Measurements from ENCODE around the gene KDM2B. TPM values are rescaled to one million over a fixed set of nuclear protein-coding genes. Genes with fewer than 3 reads are reported as not detected.

Gene KDM2B
- total RNA-seq, 1 experiment from 2014 or later = 15.5 TPM

GRCh38 chr12:121483949-121484348 is 96.9 kb downstream of the KDM2B start:
- no peaks in the 10 kb centered on the region for H3K4me1 Mint-ChIP-seq (ENCODE audit: insufficient read depth, unreplicated experiment)
- no peak for TF ChIP-seq CTCF (IDR thresholded peaks at IDR 0.05; ENCODE audit: unreplicated experiment)
- H3K27ac Mint-ChIP-seq (ENCODE audit: low read depth, unreplicated experiment) = no peak overlapping the region
- no peak overlapping the region for H3K4me3 Mint-ChIP-seq (ENCODE audit: unreplicated experiment)
- no peak for DNase-seq (ENCODE audit: unreplicated experiment)
- no TSS peak for BruUV-seq (replicated peaks)
- no peaks in the 10 kb centered on the region for H3K9me3 Mint-ChIP-seq (ENCODE audit: unreplicated experiment)
- no peaks in the 10 kb centered on the region for H3K27me3 Mint-ChIP-seq (ENCODE audit: insufficient read depth, unreplicated experiment)
- CTCF ChIA-PET = interaction anchor here (0.6 to 1.0 kb wide), 4 partner anchors 10 to 199 kb away, joined by 3 to 4 read pairs (median 3); no protein-coding TSS in a partner anchor
- no peaks in the 10 kb centered on the region for H3K36me3 Mint-ChIP-seq (ENCODE audit: insufficient read depth, unreplicated experiment)
- intact Hi-C loops (cut with micrococcal nuclease) = no loop called here
- POLR2A ChIA-PET = no interaction called here

- no TSS peak for BruUV-seq (replicated peaks)
- POLR2A ChIA-PET = interaction anchor here (1.4 kb wide), 1 partner anchor 25 kb away, joined by 3 read pairs; no protein-coding TSS in a partner anchor
- intact Hi-C loops (cut with micrococcal nuclease) = no loop called here
- DNase-seq (ENCODE audit: unreplicated experiment) = no peak
- Mint-ChIP-seq H3K9me3 (ENCODE audit: unreplicated experiment) (no peaks in the 10 kb centered on the region), H3K27ac (ENCODE audit: low read depth, unreplicated experiment) (no peak overlapping the region), H3K4me1 (ENCODE audit: insufficient read depth, unreplicated experiment) (no peaks in the 10 kb centered on the region), H3K27me3 (ENCODE audit: insufficient read depth, unreplicated experiment) (no peaks in the 10 kb centered on the region), H3K36me3 (ENCODE audit: insufficient read depth, unreplicated experiment) (peaks cover 6% of the 10 kb centered on the region), H3K4me3 (ENCODE audit: unreplicated experiment) (no peak overlapping the region)
- TF ChIP-seq CTCF (IDR thresholded peaks at IDR 0.05; ENCODE audit: unreplicated experiment) = no peak
- CTCF ChIA-PET = interaction anchor here (0.6 to 4.3 kb wide), 4 partner anchors 18 to 894 kb away, joined by 3 to 23 read pairs (median 9); no protein-coding TSS in a partner anchor
Measured at GRCh38 chr12:121476477-121476876, 104.3 kb downstream of the KDM2B start.

DNA sequence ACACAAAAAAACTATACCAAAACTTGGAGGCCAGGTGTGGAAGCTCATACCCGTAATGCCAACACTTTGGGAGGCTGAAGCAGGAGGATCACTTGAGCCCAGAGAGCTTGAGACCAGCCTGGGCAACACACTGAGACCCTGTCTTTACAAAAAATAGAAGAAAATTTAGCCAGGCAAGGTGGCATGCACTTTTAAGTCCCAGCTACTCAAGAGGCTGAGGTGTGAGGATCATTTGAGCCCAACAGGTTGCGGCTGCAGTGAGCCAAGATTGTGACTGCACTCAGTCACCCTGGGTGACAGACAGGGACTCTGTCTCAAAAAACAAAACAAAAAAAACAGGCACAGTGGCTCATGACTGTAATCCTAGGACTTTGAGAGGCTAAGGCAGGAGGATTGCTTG is 105.5 kb downstream of the KDM2B start:
- no peak for DNase-seq (ENCODE audit: unreplicated experiment)
- Mint-ChIP-seq H3K36me3 (ENCODE audit: insufficient read depth, unreplicated experiment) (peaks cover 6% of the 10 kb centered on the region), H3K27ac (ENCODE audit: low read depth, unreplicated experiment) (no peak overlapping the region), H3K4me1 (ENCODE audit: insufficient read depth, unreplicated experiment) (no peaks in the 10 kb centered on the region), H3K9me3 (ENCODE audit: unreplicated experiment) (no peaks in the 10 kb centered on the region), H3K4me3 (ENCODE audit: unreplicated experiment) (no peak overlapping the region), H3K27me3 (ENCODE audit: insufficient read depth, unreplicated experiment) (no peaks in the 10 kb centered on the region)
- no TSS peak for BruUV-seq (replicated peaks)
- CTCF ChIA-PET = interaction anchor here (0.6 kb wide), 2 partner anchors 46 to 101 kb away, joined by 3 read pairs; no protein-coding TSS in a partner anchor
- TF ChIP-seq CTCF (IDR thresholded peaks at IDR 0.05; ENCODE audit: unreplicated experiment) = no peak
- intact Hi-C loops (cut with micrococcal nuclease) = no loop called here
- POLR2A ChIA-PET = no interaction called here

DNA sequence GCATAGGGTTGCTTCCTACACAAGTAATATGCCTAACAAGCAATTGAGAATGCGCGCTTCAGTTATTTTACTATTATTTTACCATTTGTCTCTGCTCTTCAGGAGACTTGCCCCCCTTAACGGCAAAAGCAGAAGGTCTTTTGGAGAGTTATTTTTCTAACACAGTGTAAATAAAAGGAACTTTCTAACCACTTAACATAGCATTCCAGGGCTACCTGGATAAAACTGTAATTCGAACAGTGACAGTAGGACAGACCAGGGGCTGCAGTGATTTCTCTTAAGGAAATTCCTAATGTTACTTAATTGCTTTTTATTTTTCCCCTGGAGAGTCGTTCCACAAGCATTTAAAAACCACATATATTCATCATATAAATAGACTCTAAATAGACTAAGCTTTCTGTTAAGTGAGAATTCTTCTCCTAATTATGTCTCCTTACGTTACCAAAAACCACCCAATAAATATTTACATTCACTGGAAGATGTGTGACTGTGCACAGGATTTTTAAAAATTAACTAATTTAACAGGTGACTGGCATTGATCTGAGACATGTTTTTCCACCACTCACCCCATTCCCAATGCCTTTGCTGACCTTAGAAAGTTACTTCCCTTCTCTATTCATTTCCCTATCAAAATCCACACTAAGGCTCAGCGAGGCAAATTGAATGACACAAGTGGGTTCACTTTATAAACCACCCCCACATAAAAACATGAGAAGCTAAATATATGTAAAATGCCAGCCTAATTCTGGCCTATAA is 108.5 kb downstream of the KDM2B start:
- no peak overlapping the region for H3K4me3 Mint-ChIP-seq (ENCODE audit: unreplicated experiment)
- POLR2A ChIA-PET = no interaction called here
- DNase-seq (ENCODE audit: unreplicated experiment) = no peak

More for the DNA sequence above, 108.5 kb downstream of the KDM2B start:
- Mint-ChIP-seq H3K27ac (ENCODE audit: low read depth, unreplicated experiment) (no peak overlapping the region), H3K36me3 (ENCODE audit: insufficient read depth, unreplicated experiment) (peaks cover 6% of the 10 kb centered on the region), H3K27me3 (ENCODE audit: insufficient read depth, unreplicated experiment) (no peaks in the 10 kb centered on the region), H3K4me1 (ENCODE audit: insufficient read depth, unreplicated experiment) (no peaks in the 10 kb centered on the region), H3K9me3 (ENCODE audit: unreplicated experiment) (no peaks in the 10 kb centered on the region)
- intact Hi-C loops (cut with micrococcal nuclease) = no loop called here
- no peak for TF ChIP-seq CTCF (IDR thresholded peaks at IDR 0.05; ENCODE audit: unreplicated experiment)
- no TSS peak for BruUV-seq (replicated peaks)
- CTCF ChIA-PET = interaction anchor here (0.6 kb wide), 1 partner anchor 17 kb away, joined by 4 read pairs; no protein-coding TSS in a partner anchor
